SK-N-SH (cell line): ENCODE data around the gene FLOT1. TPM values are rescaled to one million over a fixed set of nuclear protein-coding genes. Genes with fewer than 3 reads are reported as not detected.

Source experiments
- CTCF ChIA-PET: fragments of 300-600, 350-600 bp; formaldehyde crosslinking; extraction: SDS; loops from one replicate; lab custom pipeline; 2021; lab: Yijun Ruan, JAX
- POLR2A ChIA-PET: fragments of 350-600 bp; sonication (Branson Sonifier 250); formaldehyde crosslinking; extraction: SDS; loops from one replicate; lab custom pipeline; 2020; ENCODE audit warnings: antibody characterized with exemption, inconsistent platforms; lab: Yijun Ruan, JAX
- DNase-seq: peaks from one replicate; pipeline ENCODE4 v3.0.0; 2012
- H2AFZ ChIP-seq: fragments of 200-600 bp; sonication (generic); 2 replicates; pipeline ENCODE4 v1.8.1; 2016; ENCODE audit warnings: antibody characterized with exemption, mild to moderate bottlenecking, low read depth
- H3F3A ChIP-seq: fragments of 200-600 bp; sonication (generic); replicated peaks from 2 replicates; pipeline ENCODE3; 2016; ENCODE audit warnings: antibody characterized with exemption, mild to moderate bottlenecking; ENCODE audit not compliant: insufficient read depth
- H3K27ac ChIP-seq, 2 experiments: fragments of 200-500 bp in 1 of 2; fragments of 200-600 bp in 1 of 2; sonication (Bioruptor generic) in 1 of 2; sonication (generic), shearing (Covaris generic) in 1 of 2; 2 replicates each; pipeline versions ENCODE4 v1.5.1 to v1.6.1; 2014 to 2016; ENCODE audit warnings: low read depth in 2 of 2, inconsistent platforms in 1 of 2, low read length in 1 of 2, mild to moderate bottlenecking in 1 of 2, mixed read lengths in 1 of 2
- H3K27me3 ChIP-seq: fragments of 200-600 bp; sonication (generic), shearing (Covaris generic); 2 replicates; pipeline ENCODE4 v1.6.1; 2016; ENCODE audit warnings: mixed run types; ENCODE audit not compliant: insufficient read depth
- H3K36me3 ChIP-seq, 2 experiments: fragments of 200-500 bp in 1 of 2; fragments of 200-600 bp in 1 of 2; sonication (Bioruptor generic) in 1 of 2; sonication (generic) in 1 of 2; replicated peaks in 1 of 2; 2 replicates each; pipeline versions ENCODE3 to v1.5.1; 2014 to 2016; ENCODE audit warnings: low read length in 1 of 2, mild to moderate bottlenecking in 1 of 2; ENCODE audit not compliant: insufficient read depth in 2 of 2, control insufficient read depth in 1 of 2
- H3K4me1 ChIP-seq, 2 experiments: fragments of 200-500 bp in 1 of 2; fragments of 200-600 bp in 1 of 2; sonication (Bioruptor generic) in 1 of 2; sonication (generic), shearing (Covaris generic) in 1 of 2; 2 replicates each; pipeline versions ENCODE4 v1.5.1 to v1.6.1; 2014 to 2016; ENCODE audit warnings: low read depth in 1 of 2, low read length in 1 of 2, mixed run types in 1 of 2; ENCODE audit not compliant: insufficient read depth in 2 of 2, control insufficient read depth in 1 of 2
- H3K4me2 ChIP-seq: fragments of 200-600 bp; sonication (generic), shearing (Covaris generic); 2 replicates; pipeline ENCODE4 v1.6.1; 2017; ENCODE audit warnings: mixed run types
- H3K4me3 ChIP-seq, 2 experiments: fragments of 200-500 bp in 1 of 2; fragments of 200-600 bp in 1 of 2; sonication (Bioruptor generic) in 1 of 2; sonication (generic), shearing (Covaris generic) in 1 of 2; 2 replicates each; pipeline versions ENCODE4 v1.5.1 to v1.8.1; 2014 to 2016; ENCODE audit warnings: low read depth in 2 of 2, inconsistent platforms in 1 of 2, low read length in 1 of 2, mild to moderate bottlenecking in 1 of 2, mixed read lengths in 1 of 2, moderate library complexity in 1 of 2
- H3K79me2 ChIP-seq: fragments of 200-600 bp; sonication (generic); 2 replicates; pipeline ENCODE4 v1.8.1; 2017; ENCODE audit warnings: mild to moderate bottlenecking; ENCODE audit not compliant: insufficient read depth
- H3K9ac ChIP-seq: fragments of 200-600 bp; sonication (generic); 2 replicates; pipeline ENCODE4 v1.6.1; 2017; ENCODE audit warnings: mixed run types
- H3K9me2 ChIP-seq: fragments of 200-600 bp; sonication (generic); 2 replicates; pipeline ENCODE4 v1.6.1; 2017; ENCODE audit warnings: mixed run types
- H3K9me3 ChIP-seq: fragments of 200-600 bp; sonication (generic); 2 replicates; pipeline ENCODE4 v1.6.1; 2017; ENCODE audit warnings: mixed run types, mild to moderate bottlenecking, moderate library complexity
- H4K20me1 ChIP-seq: fragments of 200-600 bp; sonication (generic); 2 replicates; pipeline ENCODE4 v1.6.1; 2017; ENCODE audit warnings: mild to moderate bottlenecking, mixed run types; ENCODE audit not compliant: insufficient read depth
- CTCF ChIP-seq: fragments of 200-600 bp; sonication (generic); IDR thresholded peaks from 2 replicates; pipeline ENCODE4 v1.6.1; 2017; ENCODE audit warnings: antibody characterized with exemption, mild to moderate bottlenecking, moderate library complexity
- EP300 ChIP-seq, 2 experiments: IDR thresholded peaks; 2 replicates each; pipeline versions ENCODE4 v1.4.0 to v1.6.1; 2012; ENCODE audit warnings: borderline replicate concordance in 1 of 2, low read depth in 1 of 2, low read length in 1 of 2
- EZH2phosphoT487 ChIP-seq: fragments of 200-600 bp; sonication (generic); IDR thresholded peaks from 2 replicates; pipeline ENCODE4 v1.6.1; 2017; ENCODE audit warnings: low read depth, mixed run types, mild to moderate bottlenecking, antibody characterized with exemption, moderate library complexity, borderline replicate concordance
- FOSL2 ChIP-seq: IDR thresholded peaks from 2 replicates; pipeline ENCODE4 v1.4.0; 2012; ENCODE audit warnings: low read depth, mild to moderate bottlenecking, moderate library complexity, borderline replicate concordance
- FOXM1 ChIP-seq: IDR thresholded peaks from 2 replicates; pipeline ENCODE4 v1.4.0; 2012; ENCODE audit warnings: low read depth, mild to moderate bottlenecking
- JUND ChIP-seq: IDR thresholded peaks from 2 replicates; pipeline ENCODE4 v1.4.0; 2012
- MEF2A ChIP-seq: IDR thresholded peaks from 2 replicates; pipeline ENCODE4 v1.4.0; 2012; ENCODE audit warnings: low read depth, borderline replicate concordance
- NFIC ChIP-seq: IDR thresholded peaks from 2 replicates; pipeline ENCODE4 v1.4.0; 2012; ENCODE audit warnings: borderline replicate concordance
- NRF1 ChIP-seq: IDR thresholded peaks from 2 replicates; pipeline ENCODE4 v1.6.1; 2012; ENCODE audit warnings: low read depth, mild to moderate bottlenecking, low read length
- PBX3 ChIP-seq: IDR thresholded peaks from 2 replicates; pipeline ENCODE4; 2012
- POLR2AphosphoS5 ChIP-seq: IDR thresholded peaks from 2 replicates; pipeline ENCODE4 v1.6.1; 2012; ENCODE audit warnings: low read depth, low read length
- TCF12 ChIP-seq: IDR thresholded peaks from 2 replicates; pipeline ENCODE4 v1.4.0; 2012
- TEAD4 ChIP-seq: IDR thresholded peaks from 2 replicates; pipeline ENCODE4 v1.4.0; 2012; ENCODE audit warnings: mild to moderate bottlenecking, borderline replicate concordance; ENCODE audit not compliant: insufficient read depth
- USF1 ChIP-seq: IDR thresholded peaks from 2 replicates; pipeline ENCODE4 v1.4.0; 2012; ENCODE audit warnings: low read depth, borderline replicate concordance
- USF2 ChIP-seq: fragments of 150-350 bp; IDR thresholded peaks from 2 replicates; pipeline ENCODE4 v1.6.1; 2017; ENCODE audit warnings: antibody characterized with exemption, low read length, low read depth, borderline replicate concordance
- ZBTB33 ChIP-seq: IDR thresholded peaks from 2 replicates; pipeline ENCODE4 v1.4.0; 2012; ENCODE audit warnings: low read depth, borderline replicate concordance
- whole genome bisulfite sequencing: methylation state at CpG from one replicate; pipeline ENCODE4 v1.1.6; 2017; ENCODE audit warnings: low lambda C conversion rate; 5-methylcytosine and 5-hydroxymethylcytosine counted together
- polyA plus RNA-seq, 3 experiments: library from polyadenylated mRNA; depleted of rRNA; stranded (reverse); fragments of >200 nt; gene quantifications; 2 replicates each; pipeline ENCODE4 v1.2.3, GENCODE V29; 2012

Gene FLOT1
- polyA plus RNA-seq, 1 of the 3 experiments (the other 2 are of a cell fraction) = 462 TPM

GRCh38 chr6:30754631-30755030 lies 12.1 kb upstream of the FLOT1 start:
- ChIA-PET CTCF (interaction anchor here (0.6 to 1.5 kb wide), 3 partner anchors 9 to 52 kb away, joined by 3 to 5 read pairs (median 3); no protein-coding TSS in a partner anchor), POLR2A (no interaction called here)
- H3K4me3 ChIP-seq = no peak overlapping the region
- H3K4me2 ChIP-seq = no peak overlapping the region
- H3K9me2 ChIP-seq = no peaks in the 10 kb centered on the region
- peaks cover 37% of the 10 kb centered on the region for H3F3A ChIP-seq
- no peaks in the 10 kb centered on the region for H3K79me2 ChIP-seq
- H3K9me3 ChIP-seq = no peaks in the 10 kb centered on the region
- 0 out of 2 replicates have a peak overlapping the region, but pooled peaks have one; percentile 11 for H3K9ac ChIP-seq
- H3K4me1 ChIP-seq = peaks cover 12 to 26% of the 10 kb centered on the region in 2 experiments; a peak in 3 of 4 replicates
- no peaks in the 10 kb centered on the region for H4K20me1 ChIP-seq
- TF ChIP-seq EP300 (IDR thresholded peaks at IDR 0.05; ENCODE audit: borderline replicate concordance in 1 of 2, low read depth in 1 of 2, low read length in 1 of 2) (peak in 1 of 2 experiments; percentile 48; a peak in 1 of 4 replicates), CTCF (no peak), PBX3 (peak; percentile 65; the same call in 1 of the 2 replicates), USF1 (no peak), NRF1 (no peak), FOSL2 (peak; percentile 62), MEF2A (peak; percentile 64; the same call in 1 of the 2 replicates), NFIC (peak; percentile 36; the same call in 1 of the 2 replicates), TCF12 (peak; percentile 74), JUND (peak; percentile 39)
- TF ChIP-seq, all 33 proteins: peak for 7
- no peak overlapping the region for H2AFZ ChIP-seq
- peak overlapping the region in 1 of 2 experiments; percentile 100; a peak in 2 of 4 replicates for H3K27ac ChIP-seq
- no peaks in the 10 kb centered on the region for H3K27me3 ChIP-seq
- no peak for DNase-seq
- no peaks in the 10 kb centered on the region for H3K36me3 ChIP-seq
- WGBS = 66% methylated on average over 3 of the region's 3 CpGs

- Histone ChIP-seq H3F3A (peaks cover 22% of the 10 kb centered on the region), H3K36me3 (no peaks in the 10 kb centered on the region), H3K79me2 (no peaks in the 10 kb centered on the region), H3K4me2 (peak overlapping the region; percentile 62), H3K9me3 (no peaks in the 10 kb centered on the region), H4K20me1 (no peaks in the 10 kb centered on the region), H3K27ac (peak overlapping the region; percentile 90 to 100), H2AFZ (peak overlapping the region; percentile 52; the same call in 1 of the 2 replicates), H3K4me3 (no peak overlapping the region), H3K4me1 (peaks cover 16 to 35% of the 10 kb centered on the region in 2 experiments; a peak in 3 of 4 replicates), H3K9ac (peak overlapping the region; percentile 74), H3K27me3 (no peaks in the 10 kb centered on the region), H3K9me2 (no peaks in the 10 kb centered on the region)
- CTCF ChIA-PET = interaction anchor here (1.0 to 1.9 kb wide), 4 partner anchors 10 to 335 kb away, joined by 3 to 7 read pairs (median 5); partner anchors contain the start of gene FLOT1
- POLR2A ChIA-PET = interaction anchor here (0.9 to 1.0 kb wide), 2 partner anchors 25 to 27 kb away, joined by 3 to 4 read pairs; no protein-coding TSS in a partner anchor
- DNase-seq = peak; percentile 64
- 8% methylated on average over 8 of the region's 12 CpGs for WGBS
- TF ChIP-seq ZBTB33 = peak; percentile 72; the same call in 1 of the 2 replicates
- TF ChIP-seq FOXM1 = peak; percentile 62; the same call in 1 of the 2 replicates
- TF ChIP-seq FOSL2 = peak; percentile 88
- peak; percentile 79 for TF ChIP-seq TEAD4
- TF ChIP-seq EZH2phosphoT487 = no peak
- peak in 1 of 2 experiments; percentile 90; a peak in 2 of 4 replicates for TF ChIP-seq EP300 (IDR thresholded peaks at IDR 0.05; ENCODE audit: borderline replicate concordance in 1 of 2, low read depth in 1 of 2, low read length in 1 of 2)
- peak; percentile 54 for TF ChIP-seq POLR2AphosphoS5
- TF ChIP-seq PBX3 = peak; percentile 80; the same call in 1 of the 2 replicates
- no peak for TF ChIP-seq USF2
Measured at GRCh38 chr6:30752157-30752927, 9.9 kb upstream of the FLOT1 start.
